Measurements from ENCODE around the gene FRMD1. TPM values are rescaled to one million over a fixed set of nuclear protein-coding genes. Genes with fewer than 3 reads are reported as not detected.

Gene FRMD1
- total and polyA plus RNA-seq, 2 donors (not counting 1 experiment from before 2014, with no cell fraction given), result not detected

- DNase-seq, result no peak
- H3K27ac Mint-ChIP-seq, result no peak overlapping the region
- Histone ChIP-seq H3K79me2 (ENCODE audit: control insufficient read depth, insufficient read depth, low read length) (no peaks in the 10 kb centered on the region), H3K4me3 (ENCODE audit: control extremely low read depth in 1 of 5, extremely low read depth in 1 of 5, insufficient read depth in 1 of 5, low read depth in 2 of 5, low read length in 4 of 5) (no peak overlapping the region), H3K27me3 (replicated peaks in 1 of 4; ENCODE audit: control extremely low read depth in 1 of 4, control insufficient read depth in 3 of 4, insufficient read depth in 4 of 4, low read length in 3 of 4) (no peaks in the 10 kb centered on the region), H3K36me3 (replicated peaks in 1 of 2; ENCODE audit: control extremely low read depth in 1 of 2, control insufficient read depth in 1 of 2, extremely low read depth in 1 of 2, insufficient read depth in 2 of 2, low read length in 1 of 2) (no peaks in the 10 kb centered on the region), H2AFZ (ENCODE audit: insufficient read depth, low read depth, low read length, poor library complexity, severe bottlenecking) (no peak overlapping the region), H3K27ac (ENCODE audit: low read length in 2 of 2) (no peak overlapping the region), H4K20me1 (ENCODE audit: control insufficient read depth, insufficient read depth, low read length, poor library complexity, severe bottlenecking) (no peaks in the 10 kb centered on the region), H3K4me1 (ENCODE audit: control insufficient read depth in 2 of 2, insufficient read depth in 2 of 2, low read length in 2 of 2) (no peaks in the 10 kb centered on the region), H3K9ac (ENCODE audit: low read length) (no peak overlapping the region), H3K9me3 (ENCODE audit: control extremely low read depth in 1 of 3, control insufficient read depth in 2 of 3, insufficient read depth in 1 of 3, low read length in 2 of 3) (peaks cover 0 to 39% (median 4%) of the 10 kb centered on the region in 3 donors), H3K4me2 (replicated peaks; ENCODE audit: low read depth, low read length, poor library complexity, severe bottlenecking) (no peak overlapping the region)
- 84% methylated on average over 15 of the region's 17 CpGs for WGBS (ENCODE audit: insufficient coverage)
- CTCF ChIA-PET, result no interaction called here
- intact Hi-C loops (cut with micrococcal nuclease), result no loop called here
- no peaks in the 10 kb centered on the region for H3K4me1 Mint-ChIP-seq
- TF ChIP-seq EZH2 (IDR thresholded peaks at IDR 0.05; ENCODE audit: borderline replicate concordance, insufficient read depth, low read depth, low read length, poor library complexity, severe bottlenecking), result no peak
- no peak for TF ChIP-seq CTCF (IDR thresholded peaks at IDR 0.05)
- H3K9me3 Mint-ChIP-seq (ENCODE audit: insufficient read depth), result peaks cover 5% of the 10 kb centered on the region
- POLR2A ChIA-PET, result no interaction called here
- no peaks in the 10 kb centered on the region for H3K27me3 Mint-ChIP-seq
- H3K4me3 Mint-ChIP-seq, result no peak overlapping the region
- no peak for ATAC-seq (ENCODE audit: low read depth)
Measured at GRCh38 chr6:168090706-168091105, 11.7 kb upstream of the FRMD1 start.

- WGBS (ENCODE audit: insufficient coverage), result 81% methylated on average over 16 of the region's 16 CpGs
- Mint-ChIP-seq H3K4me3 (no peak overlapping the region), H3K27ac (no peak overlapping the region), H3K4me1 (no peaks in the 10 kb centered on the region), H3K9me3 (ENCODE audit: insufficient read depth) (peaks cover 5% of the 10 kb centered on the region), H3K27me3 (no peaks in the 10 kb centered on the region)
- Histone ChIP-seq H3K79me2 (ENCODE audit: control insufficient read depth, insufficient read depth, low read length) (no peaks in the 10 kb centered on the region), H3K9me3 (ENCODE audit: control extremely low read depth in 1 of 3, control insufficient read depth in 2 of 3, insufficient read depth in 1 of 3, low read length in 2 of 3) (peaks cover 0 to 40% (median 4%) of the 10 kb centered on the region in 3 donors), H2AFZ (ENCODE audit: insufficient read depth, low read depth, low read length, poor library complexity, severe bottlenecking) (no peak overlapping the region), H3K4me3 (ENCODE audit: control extremely low read depth in 1 of 5, extremely low read depth in 1 of 5, insufficient read depth in 1 of 5, low read depth in 2 of 5, low read length in 4 of 5) (no peak overlapping the region), H3K4me2 (replicated peaks; ENCODE audit: low read depth, low read length, poor library complexity, severe bottlenecking) (no peak overlapping the region), H3K36me3 (replicated peaks in 1 of 2; ENCODE audit: control extremely low read depth in 1 of 2, control insufficient read depth in 1 of 2, extremely low read depth in 1 of 2, insufficient read depth in 2 of 2, low read length in 1 of 2) (no peaks in the 10 kb centered on the region), H3K27ac (ENCODE audit: low read length in 2 of 2) (no peak overlapping the region), H3K27me3 (replicated peaks in 1 of 4; ENCODE audit: control extremely low read depth in 1 of 4, control insufficient read depth in 3 of 4, insufficient read depth in 4 of 4, low read length in 3 of 4) (no peaks in the 10 kb centered on the region), H3K9ac (ENCODE audit: low read length) (no peak overlapping the region), H4K20me1 (ENCODE audit: control insufficient read depth, insufficient read depth, low read length, poor library complexity, severe bottlenecking) (no peaks in the 10 kb centered on the region), H3K4me1 (ENCODE audit: control insufficient read depth in 2 of 2, insufficient read depth in 2 of 2, low read length in 2 of 2) (no peaks in the 10 kb centered on the region)
- TF ChIP-seq CTCF (IDR thresholded peaks at IDR 0.05) (no peak), EZH2 (IDR thresholded peaks at IDR 0.05; ENCODE audit: borderline replicate concordance, insufficient read depth, low read depth, low read length, poor library complexity, severe bottlenecking) (no peak)
- intact Hi-C loops (cut with micrococcal nuclease), result no loop called here
- ATAC-seq (ENCODE audit: low read depth) (no peak), DNase-seq (no peak)
- CTCF ChIA-PET, result no interaction called here
- POLR2A ChIA-PET, result no interaction called here
Measured at GRCh38 chr6:168090064-168090690, 11.2 kb upstream of the FRMD1 start.
